PC-9 (cell line): ENCODE data around the gene AKIRIN2.

Experiments
- CTCF ChIP-seq: fragments of 200-600 bp; sonication (generic); conservative IDR thresholded peaks from 2 replicates; pipeline ENCODE4 v1.6.1; 2017; ENCODE audit warnings: mixed run types, antibody characterized with exemption, mild to moderate bottlenecking, moderate library complexity
- EZH2 ChIP-seq: fragments of 200-600 bp; sonication (generic); IDR thresholded peaks from 2 replicates; pipeline ENCODE4 v1.8.0; 2017; ENCODE audit warnings: antibody characterized with exemption, low read depth

GRCh38 chr6:87637106-87637505 is 64.9 kb downstream of the AKIRIN2 start:
- TF ChIP-seq CTCF = no peak
- no peak for TF ChIP-seq EZH2
